Measurements from ENCODE around the gene SLC52A1. TPM values are rescaled to one million over a fixed set of nuclear protein-coding genes. Genes with fewer than 3 reads are reported as not detected.
"Not testable (repeated sequence)": the region's sequence is repeated elsewhere in the genome, so short reads cannot be mapped to it uniquely, and the experiment has no call there.

The SLC52A1 gene
- total RNA-seq, 1 experiment from 2014 or later, result not detected

GRCh38 chr17:5031365-5032082, 3.7 kb downstream of the SLC52A1 start:
- peak; percentile 82 for DNase-seq (ENCODE audit: low read depth)

GRCh38 chr17:5030168-5030567, 5.1 kb downstream of the SLC52A1 start:
- not testable (repeated sequence) for DNase-seq (ENCODE audit: low read depth)

GRCh38 chr17:5027916-5028315, 7.3 kb downstream of the SLC52A1 start:
- no peak for DNase-seq (ENCODE audit: low read depth)

GRCh38 chr17:5027299-5027698, 7.9 kb downstream of the SLC52A1 start:
- no peak for DNase-seq (ENCODE audit: low read depth)

GRCh38 chr17:5024604-5025003, 10.6 kb downstream of the SLC52A1 start:
- DNase-seq (ENCODE audit: low read depth), result no peak

GRCh38 chr17:5023588-5024147, 11.6 kb downstream of the SLC52A1 start:
- DNase-seq (ENCODE audit: low read depth), result no peak

- DNase-seq (ENCODE audit: low read depth), result no peak
These were observed 13.0 kb downstream of the SLC52A1 start for GRCh38 chr17:5022171-5022711.

- DNase-seq (ENCODE audit: low read depth), result no peak
These were observed 14.7 kb downstream of the SLC52A1 start for GRCh38 chr17:5020502-5021023.

- peak; percentile 45 for DNase-seq (ENCODE audit: low read depth)
These were observed 15.7 kb downstream of the SLC52A1 start for GRCh38 chr17:5019475-5019956.

GRCh38 chr17:5014357-5014756, 20.9 kb downstream of the SLC52A1 start:
- no peak for DNase-seq (ENCODE audit: low read depth)

GRCh38 chr17:5011928-5012327, 23.3 kb downstream of the SLC52A1 start:
- DNase-seq (ENCODE audit: low read depth), result peak; percentile 78

- DNase-seq (ENCODE audit: low read depth), result no peak
These were observed 31.9 kb downstream of the SLC52A1 start for GRCh38 chr17:5003214-5003867.

- no peak for DNase-seq (ENCODE audit: low read depth)
These were observed 33.0 kb downstream of the SLC52A1 start for GRCh38 chr17:5002121-5002788.

GRCh38 chr17:5000237-5000639, 35.0 kb downstream of the SLC52A1 start:
- no peak for DNase-seq (ENCODE audit: low read depth)

- no peak for DNase-seq (ENCODE audit: low read depth)
These were observed 35.7 kb downstream of the SLC52A1 start for GRCh38 chr17:4999430-5000093.

GRCh38 chr17:4998732-4999429, 36.3 kb downstream of the SLC52A1 start:
- no peak for DNase-seq (ENCODE audit: low read depth)

- DNase-seq (ENCODE audit: low read depth), result no peak
These were observed 37.0 kb downstream of the SLC52A1 start for GRCh38 chr17:4998027-4998731.

GRCh38 chr17:4997302-4998026, 37.8 kb downstream of the SLC52A1 start, which contains the start of the genes INCA1 and KIF1C:
Gene INCA1 (minus strand): TSS chr17:4997522. CDS start chr17:4994437, 3,085 bp downstream.
Gene KIF1C (plus strand): TSS chr17:4997950. CDS start chr17:5000247, 2,297 bp downstream.
- peak; percentile 93 for DNase-seq (ENCODE audit: low read depth)

- DNase-seq (ENCODE audit: low read depth), result no peak
These were observed 41.1 kb downstream of the SLC52A1 start for GRCh38 chr17:4994081-4994595.
